ENCODE results near the gene PLCXD1.
"Not testable (repeated sequence)": the region's sequence is repeated elsewhere in the genome, so short reads cannot be mapped to it uniquely, and the experiment has no call there.

PLCXD1 gene

DNA sequence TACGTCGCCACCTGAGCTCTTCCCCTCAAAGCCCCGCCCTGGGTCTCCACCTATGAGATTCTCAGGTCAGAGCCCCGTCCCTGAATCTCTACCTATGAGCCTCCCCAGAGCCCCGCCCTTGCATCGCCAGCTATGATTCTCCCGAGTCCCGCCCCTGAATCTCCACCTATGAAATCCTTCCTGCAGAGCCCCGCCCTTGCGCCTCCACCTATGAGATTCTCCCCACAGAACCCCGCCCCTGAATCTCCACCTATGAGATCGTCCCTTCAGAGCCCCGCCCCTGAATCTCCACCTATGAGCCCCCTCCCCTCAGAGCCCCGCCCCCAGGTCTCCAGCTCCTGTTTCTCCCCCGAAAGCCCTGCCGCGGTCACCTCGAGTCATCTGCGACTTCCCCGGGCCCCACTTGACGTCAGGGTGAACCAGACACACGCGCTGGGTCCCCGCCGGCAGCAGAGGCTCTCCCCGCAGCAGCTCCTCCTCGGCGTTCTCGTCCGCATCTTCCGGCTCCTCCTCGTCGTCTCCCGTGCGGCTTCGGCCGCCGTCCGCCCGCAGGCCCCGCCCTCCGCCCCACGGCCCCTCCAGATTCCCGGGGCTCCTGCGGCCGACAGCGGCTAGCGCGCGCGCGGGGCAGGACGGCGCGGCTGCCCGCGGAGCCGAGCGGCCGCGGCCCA is 37.0 kb downstream of the PLCXD1 start:
- no peak for DNase-seq

DNA sequence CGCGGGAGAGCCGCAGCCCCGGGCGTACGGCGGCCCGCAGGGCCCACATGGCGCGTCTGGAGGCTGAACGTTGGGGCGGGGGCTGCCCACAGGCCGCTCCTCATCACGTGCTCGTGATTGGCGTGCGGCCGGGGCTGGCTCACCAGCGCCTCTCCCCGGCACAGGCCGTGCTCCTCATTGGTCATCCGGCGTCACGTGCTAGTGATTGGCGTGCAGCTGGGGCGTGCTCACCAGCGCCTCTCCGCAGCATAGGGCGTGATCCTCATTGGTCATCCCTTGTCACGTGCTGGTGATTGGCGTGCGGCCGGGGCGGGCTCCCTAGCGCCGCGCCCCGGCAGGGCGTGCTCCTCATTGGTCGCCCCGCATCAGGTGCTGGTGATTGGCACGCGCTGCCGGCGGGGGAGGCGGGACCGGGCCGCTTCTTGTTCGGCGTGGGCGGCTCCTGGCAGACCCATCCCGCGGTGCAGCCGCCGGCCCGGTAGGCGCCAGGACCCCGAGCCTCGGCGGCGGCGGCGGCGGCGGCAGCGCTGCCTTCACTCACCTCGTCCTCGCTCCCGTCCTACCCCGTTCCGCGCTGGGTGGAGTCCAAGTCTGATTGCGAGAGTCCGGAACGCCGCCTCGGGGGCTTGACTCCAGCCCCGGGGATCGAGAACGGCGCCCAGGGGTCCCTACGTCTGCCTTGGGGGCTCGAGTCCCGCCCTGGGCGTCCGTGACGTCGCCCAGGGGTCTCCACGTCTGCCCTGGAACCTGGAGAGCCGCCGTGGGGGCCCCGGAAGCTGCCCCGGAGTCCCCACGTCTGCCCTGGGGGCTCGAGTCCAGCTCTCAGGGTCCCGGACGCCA is 37.8 kb downstream of the PLCXD1 start, which contains the start of gene GTPBP6:
Gene GTPBP6, minus strand, starts transcription at position 58 of the 840 bp plus-strand sequence. Its CDS starts 9 bp downstream, at position 49.
- no peak for DNase-seq

DNA sequence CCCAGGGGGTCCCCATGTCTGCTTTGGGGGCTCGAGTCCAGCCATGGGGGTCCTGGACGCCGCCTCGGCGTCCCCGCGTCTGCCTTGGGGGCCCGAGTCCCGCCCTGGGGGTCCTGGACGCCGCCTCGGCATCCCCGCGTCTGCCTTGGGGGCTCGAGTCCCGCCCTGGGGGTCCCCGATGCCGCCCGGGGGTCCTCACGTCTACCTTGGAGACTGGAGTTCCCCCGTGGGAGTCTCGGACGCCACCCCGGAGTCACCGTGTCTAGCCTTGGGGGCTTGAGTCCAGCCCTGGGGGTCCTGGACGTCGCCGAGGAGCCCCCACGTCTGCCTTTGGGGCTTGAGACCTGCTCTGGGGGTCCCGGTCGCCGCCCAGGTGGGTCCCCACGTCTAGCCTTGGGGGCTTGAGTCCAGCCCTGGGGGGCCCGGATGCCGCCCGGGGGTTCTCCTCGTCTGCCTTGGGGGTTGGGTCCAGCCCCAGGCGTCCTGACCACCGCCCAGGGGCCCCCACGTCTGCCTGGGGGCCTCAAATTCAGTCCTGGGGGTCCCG is 38.5 kb downstream of the PLCXD1 start:
- DNase-seq: no peak

DNA sequence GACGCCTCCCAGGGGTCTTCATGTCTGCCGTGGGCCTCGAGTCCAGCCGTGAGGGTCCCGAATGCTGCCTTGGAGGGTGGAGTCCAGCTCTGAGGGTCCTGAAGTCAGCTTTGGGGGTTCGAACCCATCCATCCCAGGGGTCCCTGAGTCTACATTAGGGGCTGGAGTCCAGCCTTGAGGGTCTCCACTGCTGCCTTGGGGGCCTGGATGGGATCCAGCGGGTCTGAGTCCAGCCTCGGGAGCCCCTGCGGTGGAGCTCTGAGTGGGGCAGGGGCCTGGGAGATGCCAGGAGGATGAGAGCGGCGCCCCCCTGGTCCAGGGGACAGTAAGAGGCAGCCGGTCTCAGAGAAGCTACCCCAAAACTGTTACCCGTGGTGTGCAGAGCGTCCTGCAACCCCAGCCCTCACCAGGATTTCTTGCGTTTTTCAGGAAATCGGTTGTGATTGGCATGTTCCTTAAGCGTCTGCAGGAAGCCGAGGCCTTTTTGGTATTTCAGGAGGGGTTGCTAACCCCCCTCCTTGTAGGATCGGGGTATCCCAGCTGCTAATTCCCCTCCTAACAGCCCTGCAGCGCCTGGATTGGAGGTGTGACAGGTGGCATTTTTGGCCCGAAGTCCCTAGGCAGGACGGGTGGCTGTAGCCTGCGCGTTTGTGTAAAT is 39.1 kb downstream of the PLCXD1 start:
- DNase-seq: no peak

DNA sequence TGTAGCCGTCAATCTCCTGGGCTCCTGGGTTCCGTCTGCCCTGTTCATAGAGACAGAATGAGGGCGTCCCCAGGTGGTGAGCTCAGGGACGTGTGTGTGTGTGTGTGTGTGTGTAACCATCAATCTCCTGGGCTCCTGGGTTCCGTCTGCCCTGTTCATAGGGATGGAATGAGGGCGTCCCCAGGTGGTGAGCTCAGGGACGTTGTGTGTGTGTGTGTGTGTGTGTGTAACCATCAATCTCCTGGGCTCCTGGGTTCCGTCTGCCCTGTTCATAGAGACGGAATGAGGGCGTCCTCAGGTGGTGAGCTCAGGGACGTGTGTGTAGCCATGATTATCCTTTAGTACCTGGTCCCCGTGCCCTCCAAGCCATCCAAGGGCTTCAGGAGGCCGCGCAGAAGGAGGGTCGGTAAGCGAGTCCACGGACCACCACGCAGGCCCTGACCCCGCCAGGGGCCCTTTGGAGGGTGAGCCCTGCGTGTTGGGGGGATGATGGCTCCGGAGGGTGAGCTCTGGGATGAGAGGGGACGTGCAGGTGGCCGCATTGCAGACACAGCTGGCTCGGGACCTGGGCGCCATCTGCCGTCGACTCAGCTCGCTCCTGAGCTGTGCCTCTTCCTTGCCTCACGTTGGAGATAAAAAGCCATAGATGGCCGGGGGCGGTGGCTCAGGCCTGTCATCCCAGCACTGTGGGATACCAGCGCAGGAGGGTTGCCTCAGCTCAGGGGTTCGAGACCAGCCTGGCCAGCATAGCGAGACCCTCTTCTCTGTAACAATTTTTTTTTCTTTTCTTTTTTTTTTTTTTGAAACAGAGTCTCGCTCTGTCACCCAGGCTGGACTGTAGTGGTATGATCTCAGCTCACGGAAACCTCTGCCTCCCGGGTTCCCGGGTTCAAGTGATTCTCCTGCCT is 42.8 kb downstream of the PLCXD1 start:
- no peak for DNase-seq

DNA sequence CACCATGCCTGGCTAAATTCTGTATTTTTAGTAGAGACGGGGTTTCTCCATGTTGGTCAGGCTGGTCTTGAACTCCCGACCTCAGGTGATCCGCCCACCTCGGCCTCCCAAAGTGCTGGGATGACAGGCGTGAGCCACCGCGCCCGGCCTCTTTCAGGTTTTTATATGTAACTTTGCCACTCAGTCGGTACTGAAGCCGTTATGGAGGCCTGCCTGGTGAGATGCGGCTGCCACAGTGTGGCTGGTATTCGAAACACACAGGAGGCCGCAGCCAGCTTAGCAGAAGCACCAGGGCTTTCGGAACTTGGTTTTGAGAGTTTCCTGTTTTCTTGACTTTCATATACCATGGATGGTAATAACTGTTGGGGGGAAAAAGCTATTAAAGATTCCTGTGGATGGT is 43.5 kb downstream of the PLCXD1 start:
- DNase-seq: not testable (repeated sequence)

DNA sequence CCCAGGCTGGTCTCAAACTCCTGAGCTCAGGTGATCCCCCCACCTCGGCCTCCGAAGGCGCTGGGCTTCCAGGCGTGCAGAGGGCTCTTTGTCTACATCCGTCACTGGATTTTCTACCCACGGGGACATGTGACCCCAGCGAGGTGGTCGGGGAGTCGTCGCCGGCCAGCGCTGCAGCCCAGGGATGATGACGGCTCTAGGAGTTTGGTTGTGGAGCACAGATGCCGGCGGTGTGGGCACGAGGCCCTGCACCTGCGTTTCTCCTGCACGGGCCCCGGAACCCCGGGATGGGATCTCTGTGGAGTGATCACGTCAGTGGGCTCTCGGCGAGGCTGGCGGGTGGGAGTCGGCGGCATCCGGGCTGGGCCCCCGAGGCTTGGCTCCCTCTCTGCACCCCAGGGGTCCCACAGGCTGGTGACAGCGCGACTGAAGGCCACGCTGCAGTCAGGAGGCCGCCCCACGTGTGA is 46.5 kb downstream of the PLCXD1 start:
- no peak for DNase-seq

DNA sequence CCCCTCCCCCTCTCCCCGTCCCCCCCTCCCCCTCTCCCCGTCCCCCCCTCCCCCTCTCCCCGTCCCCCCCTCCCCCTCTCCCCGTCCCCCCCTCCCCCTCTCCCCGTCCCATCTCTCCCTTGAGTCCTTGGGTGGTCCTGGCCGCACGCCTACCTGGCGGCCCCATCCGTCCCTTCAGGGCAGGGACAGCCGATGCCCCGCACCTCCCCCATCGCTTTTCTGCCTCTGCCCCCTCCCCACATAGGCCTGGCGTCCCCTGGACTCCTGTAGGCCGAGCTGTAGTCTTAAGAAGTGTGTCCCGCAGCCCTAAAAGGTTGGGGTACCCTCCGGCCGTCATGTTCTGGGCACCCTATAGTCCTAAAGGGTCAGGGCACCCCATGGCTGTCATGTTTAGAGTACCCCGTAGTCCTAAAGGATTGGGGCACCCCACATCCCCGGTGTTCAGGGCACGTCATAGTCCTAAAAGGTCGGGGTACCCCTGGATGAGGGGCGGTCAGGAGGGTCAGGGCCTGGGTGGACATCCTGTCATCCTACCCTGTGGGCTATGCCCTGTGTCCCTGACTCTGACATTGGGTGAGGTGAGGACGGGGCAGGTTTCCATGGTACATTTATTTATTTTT is 48.2 kb downstream of the PLCXD1 start:
- DNase-seq: no peak

DNA sequence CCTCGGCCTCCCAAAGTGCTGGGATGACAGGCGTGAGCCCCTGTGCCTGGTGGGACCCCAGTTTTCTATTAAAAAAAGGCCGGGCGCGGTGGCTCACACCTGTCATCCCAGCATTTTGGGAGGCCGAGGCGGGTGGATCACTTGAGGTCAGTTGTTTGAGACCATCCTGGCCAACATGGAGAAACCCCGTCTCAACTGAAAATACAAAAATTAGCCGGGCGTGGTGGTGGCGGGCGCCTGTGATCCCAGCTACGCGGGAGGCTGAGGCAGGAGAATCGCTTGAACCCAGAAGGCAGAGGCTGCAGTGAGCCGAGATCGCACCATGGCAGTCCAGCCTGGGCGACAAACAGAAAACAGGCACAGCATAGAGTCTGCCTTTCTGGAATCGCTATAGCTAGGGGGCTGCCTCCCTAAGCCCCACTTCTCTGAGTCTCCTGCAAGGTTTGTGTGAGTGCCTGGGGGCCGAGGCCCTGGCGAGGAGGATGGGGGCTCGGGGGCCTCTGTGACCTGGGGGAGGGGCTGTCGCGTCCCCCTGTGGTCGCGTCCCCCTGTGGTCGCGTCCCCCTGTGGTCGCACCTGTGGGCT is 49.1 kb downstream of the PLCXD1 start:
- not testable (repeated sequence) for DNase-seq

DNA sequence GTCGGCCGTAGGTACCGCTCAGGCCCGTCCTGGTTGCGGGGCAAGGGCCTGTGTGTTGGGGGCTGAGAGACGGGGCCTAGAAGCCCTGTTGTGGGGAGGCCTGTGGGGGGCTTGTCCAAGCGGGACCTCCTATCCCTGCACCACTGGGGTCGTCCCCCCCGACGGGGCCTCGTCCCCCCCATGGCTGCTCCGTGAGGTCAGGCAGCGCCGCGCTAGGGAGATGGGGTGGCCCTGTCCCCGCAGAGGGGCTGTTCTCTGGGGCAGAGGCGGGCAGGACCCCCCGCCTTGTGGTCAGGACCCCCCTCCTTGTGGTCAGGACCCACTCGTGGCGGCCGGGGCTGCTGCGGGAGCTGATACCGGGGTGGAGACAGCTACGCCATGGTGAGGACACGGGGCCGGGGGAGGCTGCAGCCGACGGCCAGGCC is 49.6 kb downstream of the PLCXD1 start:
- DNase-seq: no peak

DNA sequence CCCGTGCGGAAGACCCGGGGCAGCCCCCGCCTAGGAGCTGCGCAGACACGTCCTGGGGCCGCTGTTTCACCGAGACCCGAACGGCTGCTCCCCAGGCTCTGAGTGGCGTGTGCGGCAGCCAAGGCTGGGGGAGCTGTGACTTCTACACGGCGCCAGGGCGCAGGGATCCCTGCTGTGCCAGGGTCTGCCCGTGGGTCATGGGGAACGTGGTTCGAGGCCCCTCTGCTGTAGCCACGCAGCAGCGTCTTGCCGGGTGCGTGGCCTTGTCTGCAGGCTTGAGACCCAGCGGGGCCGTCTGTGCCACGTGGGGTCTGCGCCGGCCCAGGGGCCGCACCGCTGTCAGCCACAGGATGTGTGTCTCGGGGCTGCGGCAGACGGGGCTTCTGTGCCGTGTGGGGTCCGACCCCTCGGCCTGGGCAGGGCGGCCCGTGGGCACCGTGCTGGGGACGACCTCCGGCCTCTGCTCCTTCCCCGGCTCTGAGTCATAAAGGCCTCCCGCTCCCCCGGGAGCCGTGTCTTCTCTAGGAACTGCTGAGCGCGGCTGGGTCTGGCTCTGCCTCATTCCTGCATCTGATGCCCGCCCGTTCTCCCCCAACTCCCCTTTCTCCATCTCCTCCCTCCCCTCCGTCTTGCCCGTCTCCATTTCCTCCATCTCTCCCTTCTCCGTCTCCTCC is 50.1 kb downstream of the PLCXD1 start:
- DNase-seq: no peak

DNA sequence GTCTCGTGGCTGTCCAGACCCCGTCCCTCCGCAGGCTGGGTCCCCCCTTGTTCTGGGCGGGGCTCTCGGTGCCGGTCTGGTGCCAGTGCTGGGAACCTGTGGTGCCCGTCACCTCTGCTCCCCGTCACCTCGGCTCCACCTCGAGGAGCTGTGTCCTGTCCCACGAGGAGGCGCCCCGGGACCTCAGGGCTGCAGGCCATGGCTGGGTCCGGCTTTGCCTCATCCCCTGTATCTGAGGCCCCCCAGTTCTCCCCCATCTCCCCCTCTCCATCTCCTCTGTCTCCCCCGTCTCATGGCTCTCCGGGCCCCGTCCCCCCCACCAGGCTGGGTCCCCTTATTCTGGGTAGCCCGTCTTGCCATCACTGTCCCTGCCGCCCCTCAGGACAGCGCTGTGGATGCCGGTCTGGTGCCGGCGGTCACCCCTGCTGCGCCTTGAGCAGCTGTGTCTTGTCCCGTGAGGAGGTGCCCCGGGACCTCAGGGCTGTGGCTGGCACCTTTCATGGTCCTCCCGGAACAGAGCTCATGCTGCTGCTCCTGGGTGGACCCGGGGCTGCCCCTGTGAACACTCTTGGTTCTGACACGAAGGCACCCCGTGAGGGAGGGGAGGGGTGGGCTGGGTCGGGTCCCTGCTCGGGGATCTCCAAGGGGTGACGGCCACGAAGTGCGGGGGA is 50.8 kb downstream of the PLCXD1 start:
- DNase-seq: no peak

DNA sequence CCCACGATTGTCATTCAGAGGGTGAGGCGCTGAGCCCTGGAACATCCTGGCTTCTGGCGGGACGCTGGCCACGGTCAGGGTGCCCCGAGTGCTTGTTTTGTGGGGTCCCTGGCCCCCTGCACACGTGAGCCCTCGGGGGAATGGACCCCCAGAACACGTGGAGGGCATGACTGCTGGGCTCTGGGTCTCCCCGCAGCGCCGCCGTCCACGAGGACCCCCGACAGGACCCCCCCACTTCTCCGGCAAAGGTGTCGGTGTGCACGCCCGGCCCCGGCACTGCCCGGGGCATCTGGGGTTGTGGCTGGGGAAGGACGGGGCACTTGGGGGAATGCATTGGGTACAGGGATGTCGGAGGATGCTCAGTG is 51.3 kb downstream of the PLCXD1 start:
- no peak for DNase-seq

DNA sequence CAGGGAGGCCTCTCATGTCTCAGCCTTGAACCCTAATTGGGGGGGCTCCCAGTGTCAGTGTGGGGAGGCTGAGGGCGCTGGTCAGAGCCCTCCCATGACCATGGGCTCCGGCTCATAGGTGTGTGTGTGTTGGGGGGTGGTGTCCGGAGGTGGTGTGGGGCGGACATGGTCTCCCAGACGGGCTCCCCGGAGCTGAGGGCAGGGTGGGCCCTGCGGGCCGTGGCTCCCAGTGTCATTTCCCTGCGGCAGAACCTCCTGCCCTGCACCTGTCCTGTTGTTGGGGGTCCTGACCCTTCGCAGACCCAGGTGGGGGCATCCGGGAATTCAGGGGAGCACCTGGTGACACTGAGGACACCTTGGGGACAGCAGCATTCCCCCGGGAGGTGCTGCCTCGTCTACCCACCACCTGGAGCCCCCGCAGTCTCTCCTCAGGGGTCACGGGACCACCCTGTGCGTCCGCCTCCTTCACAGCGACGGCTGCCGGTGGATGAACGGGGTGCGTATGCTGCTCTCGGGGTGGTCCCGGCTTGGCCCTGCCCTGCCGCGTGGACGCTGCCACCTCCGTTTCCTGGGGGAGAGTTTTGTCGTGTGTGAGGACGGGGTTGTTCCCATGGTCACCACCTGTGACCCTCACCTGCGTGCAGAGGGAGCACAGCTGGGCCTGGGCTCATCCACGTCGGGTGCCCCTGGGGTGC is 51.9 kb downstream of the PLCXD1 start:
- DNase-seq: no peak

DNA sequence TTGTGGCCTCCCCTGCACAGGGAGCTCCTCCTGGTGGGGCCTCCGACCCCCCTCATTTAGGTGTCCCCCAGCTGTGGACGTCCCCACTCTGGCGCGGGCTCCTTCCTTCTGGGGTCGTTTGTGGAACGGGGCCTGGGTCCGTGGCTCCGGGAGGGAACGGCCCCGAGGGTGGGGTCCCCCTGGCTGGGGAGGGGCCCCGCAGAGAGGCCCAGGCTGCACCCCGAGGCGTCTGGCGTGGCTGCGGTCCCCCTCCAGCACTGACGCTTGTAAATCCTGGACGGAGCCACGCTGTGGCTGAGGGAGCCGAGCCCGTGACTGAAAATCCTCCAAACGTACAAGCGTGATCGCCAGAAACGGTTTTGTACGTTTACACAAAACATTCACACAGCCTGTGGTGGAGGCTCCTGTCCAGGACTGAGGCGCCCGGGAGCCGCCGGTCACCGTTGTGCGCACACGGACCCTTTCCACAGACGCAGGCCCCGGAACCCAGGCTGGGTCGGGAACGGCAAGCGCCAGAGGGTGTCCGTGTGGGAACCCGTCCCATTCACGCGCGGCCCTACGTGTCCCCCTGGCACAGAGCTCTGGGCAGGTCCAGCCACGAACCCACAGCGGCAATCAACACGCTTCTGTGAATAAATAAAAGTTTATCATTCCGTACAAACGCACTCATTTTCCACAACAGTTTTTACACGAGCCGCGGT is 52.6 kb downstream of the PLCXD1 start:
- no peak for DNase-seq

DNA sequence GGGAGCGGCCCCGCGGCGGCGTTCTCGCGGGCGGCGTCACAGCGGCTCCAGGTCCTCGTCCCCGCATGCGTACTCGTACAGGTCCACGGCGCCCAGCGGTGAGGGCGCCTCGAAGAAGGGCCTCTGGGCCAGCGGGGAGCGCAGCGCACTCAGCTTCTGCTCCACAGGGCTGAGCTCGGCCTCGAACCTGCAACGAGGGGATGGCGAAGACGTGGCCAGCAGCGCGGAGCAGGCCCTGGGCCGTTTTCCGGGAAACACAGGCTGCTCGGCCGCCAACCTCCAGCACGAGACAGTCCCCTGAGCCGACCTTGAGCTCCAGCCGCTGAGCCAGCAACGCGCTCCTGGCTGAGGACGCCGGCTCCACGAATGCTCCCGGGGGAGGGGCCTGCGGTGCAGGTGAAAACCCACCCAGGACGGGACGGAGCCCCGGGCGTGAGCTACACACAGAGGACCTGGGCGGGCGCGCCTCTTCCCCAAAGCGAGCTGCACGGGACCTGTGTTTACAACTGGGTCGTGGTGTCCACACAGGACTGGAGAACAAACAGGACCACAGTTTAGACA is 53.2 kb downstream of the PLCXD1 start:
- DNase-seq: no peak

DNA sequence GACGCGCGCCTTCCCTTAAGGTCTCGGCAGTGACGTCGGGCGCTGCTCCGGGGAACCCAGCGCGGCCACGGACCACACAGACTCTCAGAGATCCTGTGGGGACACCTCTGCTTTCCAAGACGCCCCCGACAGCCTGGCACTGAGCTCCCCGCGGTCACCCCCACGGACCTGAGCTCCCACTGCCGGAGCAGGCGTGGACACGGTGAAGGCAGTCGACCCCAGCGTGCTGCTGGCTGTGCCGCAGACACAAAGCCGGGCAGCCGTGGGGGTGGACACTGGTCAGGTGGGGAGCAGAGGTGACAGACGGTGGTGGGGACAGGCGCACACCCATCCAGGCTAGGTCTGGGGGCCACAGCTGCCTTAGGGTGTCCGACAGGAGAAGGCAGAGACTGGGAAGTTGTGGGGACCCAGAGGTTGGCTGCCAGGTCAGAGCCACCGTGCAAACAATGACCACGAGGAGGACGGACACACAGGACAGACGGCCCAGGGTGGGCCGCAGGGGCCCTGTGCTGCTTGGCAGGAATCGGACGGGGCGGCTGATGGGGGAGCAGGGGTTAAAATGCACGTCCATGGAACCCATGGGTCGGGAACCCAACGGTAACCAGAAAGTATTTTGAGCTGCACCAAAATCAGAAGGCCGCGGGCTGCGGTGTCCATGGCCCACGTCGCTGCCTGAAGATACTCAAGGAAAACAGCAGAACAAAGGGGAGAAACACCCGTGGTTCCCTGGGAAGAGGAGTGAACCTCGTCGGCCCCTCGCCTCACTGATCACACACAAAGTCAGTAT is 54.0 kb downstream of the PLCXD1 start:
- DNase-seq: no peak

DNA sequence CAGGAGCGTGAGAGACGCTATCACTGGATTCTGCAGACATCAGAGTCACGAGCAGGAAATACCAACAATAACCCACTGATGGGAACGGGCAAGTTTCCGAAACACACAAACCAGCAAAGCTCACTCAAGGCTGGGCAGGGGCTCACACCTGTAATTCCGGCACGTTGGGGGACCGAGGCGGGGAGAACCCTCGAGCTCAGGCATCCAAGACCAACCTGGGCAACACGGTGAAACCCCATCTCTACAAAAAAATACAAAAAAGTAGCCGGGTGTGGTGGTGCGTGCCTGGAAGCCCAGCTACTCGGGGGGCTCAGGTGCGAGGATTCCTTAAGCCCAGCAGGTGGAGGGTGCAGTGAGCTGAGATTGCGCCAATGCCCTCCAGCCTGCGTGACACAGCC is 54.6 kb downstream of the PLCXD1 start:
- no peak for DNase-seq

All from NCI-H1417 treated with DMSO at 0.1 percent for 48 hours (cell line).